Subcutaneous adipose tissue (tissue), 4 donors: Measurements from ENCODE around the gene ASAP2. TPM values are rescaled to one million over a fixed set of nuclear protein-coding genes. Genes with fewer than 3 reads are reported as not detected.

ENCODE experiments used
- total RNA-seq, 4 donors: library from RNA; depleted of rRNA; stranded (reverse); fragments of >200 nt; gene quantifications; one replicate each; pipeline ENCODE4 v1.1.0, GENCODE V29; 2016
- TF ChIP-seq, protein P1 (sequence below): fragments of 450-650 bp; IDR thresholded peaks from one replicate; pipeline ENCODE4 v1.5.1; 2016; ENCODE audit warnings: low read depth, mild to moderate bottlenecking, control low read depth, antibody characterized with exemption, moderate library complexity

Gene ASAP2
- total RNA-seq, 4 donors from 2014 or later = 25.2 to 44.3 (median 33.8) TPM

GRCh38 chr2:9296559-9296958 lies 89.9 kb downstream of the ASAP2 start:
- TF ChIP-seq, protein P1, sequence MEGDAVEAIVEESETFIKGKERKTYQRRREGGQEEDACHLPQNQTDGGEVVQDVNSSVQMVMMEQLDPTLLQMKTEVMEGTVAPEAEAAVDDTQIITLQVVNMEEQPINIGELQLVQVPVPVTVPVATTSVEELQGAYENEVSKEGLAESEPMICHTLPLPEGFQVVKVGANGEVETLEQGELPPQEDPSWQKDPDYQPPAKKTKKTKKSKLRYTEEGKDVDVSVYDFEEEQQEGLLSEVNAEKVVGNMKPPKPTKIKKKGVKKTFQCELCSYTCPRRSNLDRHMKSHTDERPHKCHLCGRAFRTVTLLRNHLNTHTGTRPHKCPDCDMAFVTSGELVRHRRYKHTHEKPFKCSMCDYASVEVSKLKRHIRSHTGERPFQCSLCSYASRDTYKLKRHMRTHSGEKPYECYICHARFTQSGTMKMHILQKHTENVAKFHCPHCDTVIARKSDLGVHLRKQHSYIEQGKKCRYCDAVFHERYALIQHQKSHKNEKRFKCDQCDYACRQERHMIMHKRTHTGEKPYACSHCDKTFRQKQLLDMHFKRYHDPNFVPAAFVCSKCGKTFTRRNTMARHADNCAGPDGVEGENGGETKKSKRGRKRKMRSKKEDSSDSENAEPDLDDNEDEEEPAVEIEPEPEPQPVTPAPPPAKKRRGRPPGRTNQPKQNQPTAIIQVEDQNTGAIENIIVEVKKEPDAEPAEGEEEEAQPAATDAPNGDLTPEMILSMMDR = no peak

GRCh38 chr2:9297156-9297555 lies 90.5 kb downstream of the ASAP2 start:
- TF ChIP-seq, protein P1 = no peak

GRCh38 chr2:9297807-9298206 lies 91.2 kb downstream of the ASAP2 start:
- TF ChIP-seq, protein P1 = no peak

DNA sequence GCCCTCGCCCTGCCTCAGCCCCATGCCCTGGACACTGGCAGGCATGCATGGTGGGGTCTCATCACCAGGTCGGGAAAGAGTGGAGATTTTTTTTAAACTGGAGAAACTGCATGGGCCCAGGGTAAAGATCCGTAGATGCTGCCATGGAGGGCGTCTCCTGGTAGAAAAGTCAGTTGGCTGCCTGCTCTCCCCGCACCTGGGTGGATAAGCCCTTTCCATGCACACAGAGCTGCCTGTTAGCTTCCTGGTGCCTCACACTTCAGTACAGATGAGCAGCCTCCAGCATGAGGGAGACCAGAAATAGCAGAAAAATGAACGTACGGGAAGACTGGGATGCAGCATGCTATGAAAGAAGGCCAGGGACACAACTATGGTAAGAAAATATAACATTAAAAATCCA lies 92.0 kb downstream of the ASAP2 start:
- TF ChIP-seq, protein P1 = no peak

DNA sequence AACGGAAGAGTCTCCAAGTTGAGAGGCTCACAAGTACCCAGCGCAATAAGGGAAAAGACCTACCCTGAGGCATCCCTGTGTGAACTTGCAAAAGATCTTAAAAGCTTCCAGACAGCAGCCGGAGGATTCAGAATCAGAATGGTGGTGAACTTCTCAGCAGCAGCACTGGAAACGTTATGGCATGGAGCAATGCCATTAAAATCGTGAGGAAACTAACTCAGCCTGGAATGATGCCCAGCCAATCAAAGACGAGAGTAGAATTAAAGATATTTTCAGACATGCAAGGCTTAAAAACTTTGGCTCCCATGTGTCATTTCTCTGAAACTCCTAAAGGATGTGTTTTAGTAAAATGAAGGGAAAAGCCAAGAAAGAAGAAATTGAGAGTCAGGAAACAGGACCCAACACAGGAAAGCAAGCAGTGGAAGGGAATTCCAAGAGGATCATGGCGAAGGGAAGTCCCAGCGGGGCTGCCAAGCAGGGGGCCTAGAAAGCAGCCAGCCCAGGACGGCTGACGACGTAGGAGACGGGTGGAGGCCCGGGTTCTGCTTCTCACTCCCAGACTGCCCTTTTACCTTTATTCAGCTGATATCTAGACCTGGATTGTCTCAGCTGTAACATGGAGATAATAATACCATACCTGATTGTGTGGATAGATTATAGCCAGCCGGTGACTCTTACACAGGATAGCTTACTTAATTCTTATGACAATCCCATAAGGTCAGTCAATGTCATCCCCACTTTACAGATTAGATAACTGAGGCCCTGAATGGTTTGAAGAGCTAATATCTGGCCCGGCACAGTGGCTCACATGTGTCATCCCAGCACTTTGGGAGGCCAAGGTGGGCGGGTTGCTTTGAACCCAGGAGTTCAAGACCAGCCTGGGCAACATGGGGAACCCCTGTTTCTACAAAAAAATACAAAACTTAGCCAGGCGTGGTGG lies 92.8 kb downstream of the ASAP2 start:
- TF ChIP-seq, protein P1 = no peak

DNA sequence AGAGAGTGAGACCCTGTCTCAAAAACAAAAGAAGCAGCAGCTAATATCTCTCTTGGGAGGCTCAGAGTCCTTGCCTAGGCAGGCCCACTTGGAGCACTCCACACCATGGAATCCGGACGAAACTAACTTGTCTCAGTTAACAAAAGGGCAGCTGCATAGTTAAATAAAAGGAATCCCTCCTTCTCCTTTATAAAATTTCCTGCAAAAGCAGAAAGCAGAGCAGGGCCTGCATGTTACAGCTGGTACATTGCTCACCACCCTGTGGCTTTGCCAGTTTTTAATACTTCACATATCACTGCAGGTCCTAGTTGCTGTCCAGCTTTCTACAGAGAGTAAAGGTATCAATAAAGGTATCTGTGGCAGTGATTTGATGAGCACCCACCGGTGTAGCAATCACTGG lies 93.6 kb downstream of the ASAP2 start:
- TF ChIP-seq, protein P1 = no peak

- TF ChIP-seq, protein P1 = no peak
Measured at GRCh38 chr2:9300829-9301453, 94.3 kb downstream of the ASAP2 start.
